GM23248 (cell line): ENCODE measurements around the gene CLPTM1. TPM values are rescaled to one million over a fixed set of nuclear protein-coding genes. Genes with fewer than 3 reads are reported as not detected.
"Not testable (repeated sequence)": the region's sequence is repeated elsewhere in the genome, so short reads cannot be mapped to it uniquely, and the experiment has no call there.

Source experiments
- DNase-seq: peaks from one replicate; pipeline ENCODE4 v3.0.0-alpha.2; 2015
- H2AFZ ChIP-seq: fragments of 200-600 bp; sonication (generic); 2 replicates; pipeline ENCODE4 v1.6.1; 2016; ENCODE audit warnings: antibody characterized with exemption
- H3F3A ChIP-seq: fragments of 200-600 bp; sonication (generic); 2 replicates; pipeline ENCODE4 v1.6.1; 2016; ENCODE audit warnings: mild to moderate bottlenecking, antibody characterized with exemption, mixed run types; ENCODE audit not compliant: insufficient read depth
- H3K27ac ChIP-seq: fragments of 200-600 bp; sonication (generic); 2 replicates; pipeline ENCODE4 v1.5.1; 2016; ENCODE audit warnings: mild to moderate bottlenecking
- H3K27me3 ChIP-seq: fragments of 200-600 bp; sonication (generic); replicated peaks from 2 replicates; pipeline ENCODE4 v1.6.1; 2016; ENCODE audit warnings: mild to moderate bottlenecking; ENCODE audit not compliant: insufficient read depth
- H3K36me3 ChIP-seq: fragments of 200-600 bp; sonication (generic); 2 replicates; pipeline ENCODE4 v1.6.1; 2016; ENCODE audit warnings: low read depth, mild to moderate bottlenecking
- H3K4me1 ChIP-seq: fragments of 200-600 bp; sonication (generic); 2 replicates; pipeline ENCODE4 v1.6.1; 2016; ENCODE audit warnings: mild to moderate bottlenecking; ENCODE audit not compliant: insufficient read depth
- H3K4me2 ChIP-seq: fragments of 200-600 bp; sonication (generic); one replicate; pipeline ENCODE4 v1.6.1; 2016; ENCODE audit warnings: mild to moderate bottlenecking; ENCODE audit not compliant: unreplicated experiment
- H3K4me3 ChIP-seq: fragments of 200-600 bp; sonication (generic); 2 replicates; pipeline ENCODE4 v1.5.1; 2016; ENCODE audit warnings: mild to moderate bottlenecking
- H3K79me2 ChIP-seq: fragments of 200-600 bp; sonication (generic); 2 replicates; pipeline ENCODE4 v1.6.1; 2016; ENCODE audit warnings: mild to moderate bottlenecking; ENCODE audit not compliant: insufficient read depth
- H3K9ac ChIP-seq: fragments of 200-600 bp; sonication (generic); 2 replicates; pipeline ENCODE4 v1.6.1; 2016; ENCODE audit warnings: mild to moderate bottlenecking
- H3K9me2 ChIP-seq: fragments of 200-600 bp; sonication (generic); 2 replicates; pipeline ENCODE4 v1.6.1; 2016; ENCODE audit warnings: mixed run types, mild to moderate bottlenecking, moderate library complexity; ENCODE audit not compliant: insufficient read depth
- H3K9me3 ChIP-seq: fragments of 200-600 bp; sonication (generic); one replicate; pipeline ENCODE4 v1.6.1; 2017; ENCODE audit warnings: low read depth
- H4K20me1 ChIP-seq: fragments of 200-600 bp; sonication (generic); 2 replicates; pipeline ENCODE4 v1.6.0; 2016; ENCODE audit not compliant: insufficient read depth
- EZH2 ChIP-seq: fragments of 200-600 bp; sonication (generic); IDR thresholded peaks from 2 replicates; pipeline ENCODE4 v1.6.1; 2018; ENCODE audit warnings: antibody characterized with exemption, mild to moderate bottlenecking; ENCODE audit not compliant: insufficient read depth, poor library complexity, severe bottlenecking
- EZH2phosphoT487 ChIP-seq: fragments of 200-600 bp; sonication (generic); IDR thresholded peaks from 2 replicates; pipeline ENCODE4 v1.6.1; 2018; ENCODE audit warnings: antibody characterized with exemption, moderate library complexity, mild to moderate bottlenecking, low read depth; ENCODE audit not compliant: insufficient read depth
- WGBS, 2 experiments: methylation state at CpG; one replicate each; pipeline ENCODE4 v1.1.6; 2015 to 2017; ENCODE audit warnings: low lambda C conversion rate in 2 of 2, low coverage in 1 of 2; ENCODE audit errors: missing lambda C conversion rate in 2 of 2; 5-methylcytosine and 5-hydroxymethylcytosine counted together
- in situ Hi-C: fragments of 300-500 bp; cut with MboI; formaldehyde crosslinking; loops from 2 replicates; pipeline ENCODE4 v1.15.0; 2020
- polyA plus RNA-seq: library from polyadenylated mRNA; unstranded; fragments of >200 nt; fragmentation: Nextera tagmentation; extraction: Ambion mirVana; gene quantifications from 2 replicates; pipeline ENCODE4 v1.2.1, GENCODE V29; 2016
- total RNA-seq: library from RNA; depleted of rRNA; stranded (reverse); fragments of >200 nt; shearing (Covaris generic); gene quantifications from 2 replicates; pipeline ENCODE4 v1.2.3, GENCODE V29; 2014

Gene CLPTM1
- total and polyA plus RNA-seq, 2 experiments from 2014 or later: 40.5 to 103 TPM

GRCh38 chr19:44968118-44968517 lies 12.9 kb downstream of the CLPTM1 start:
- H4K20me1 ChIP-seq: no peaks in the 10 kb centered on the region
- H3K4me2 ChIP-seq: no peak overlapping the region
- H3K27ac ChIP-seq: no peak overlapping the region
- no peaks in the 10 kb centered on the region for H3K9me2 ChIP-seq
- H3K9me3 ChIP-seq: no peaks in the 10 kb centered on the region
- H3K4me3 ChIP-seq: no peak overlapping the region
- H2AFZ ChIP-seq: no peak overlapping the region
- H3F3A ChIP-seq: no peaks in the 10 kb centered on the region
- no peaks in the 10 kb centered on the region for H3K4me1 ChIP-seq
- 0 out of 2 replicates have a peak, but pooled peaks cover 7% of the 10 kb centered on the region for H3K36me3 ChIP-seq
- in situ Hi-C loops: no loop called here
- H3K27me3 ChIP-seq: no peaks in the 10 kb centered on the region
- DNase-seq: no peak
- TF ChIP-seq EZH2phosphoT487: no peak
- TF ChIP-seq EZH2: no peak
- H3K9ac ChIP-seq: no peak overlapping the region
- H3K79me2 ChIP-seq: peaks cover 62% of the 10 kb centered on the region
- WGBS, 2 experiments: 96 to 98% methylated on average over 5 of the region's 5 CpGs

GRCh38 chr19:44968670-44969069 lies 13.5 kb downstream of the CLPTM1 start:
- Histone ChIP-seq H2AFZ (no peak overlapping the region), H3K9me3 (no peaks in the 10 kb centered on the region), H3K27ac (no peak overlapping the region), H3K4me1 (no peaks in the 10 kb centered on the region), H3K9ac (no peak overlapping the region), H3K79me2 (peaks cover 59% of the 10 kb centered on the region), H3K36me3 (0 out of 2 replicates have a peak, but pooled peaks cover 7% of the 10 kb centered on the region), H3K4me2 (no peak overlapping the region), H4K20me1 (no peaks in the 10 kb centered on the region), H3K27me3 (no peaks in the 10 kb centered on the region), H3K9me2 (no peaks in the 10 kb centered on the region), H3F3A (no peaks in the 10 kb centered on the region), H3K4me3 (no peak overlapping the region)
- no peak for DNase-seq
- TF ChIP-seq EZH2 (no peak), EZH2phosphoT487 (no peak)
- in situ Hi-C loops: no loop called here
- WGBS, 2 experiments: 88 to 89% methylated on average over 4 of the region's 4 CpGs

GRCh38 chr19:44969437-44969836 lies 14.3 kb downstream of the CLPTM1 start:
- no peaks in the 10 kb centered on the region for H3K4me1 ChIP-seq
- H3K36me3 ChIP-seq: 0 out of 2 replicates have a peak, but pooled peaks cover 6% of the 10 kb centered on the region
- no peak overlapping the region for H3K27ac ChIP-seq
- no peaks in the 10 kb centered on the region for H3K9me3 ChIP-seq
- in situ Hi-C loops: no loop called here
- H3K4me2 ChIP-seq: no peak overlapping the region
- H3F3A ChIP-seq: no peaks in the 10 kb centered on the region
- peaks cover 55% of the 10 kb centered on the region for H3K79me2 ChIP-seq
- TF ChIP-seq EZH2 (no peak), EZH2phosphoT487 (no peak)
- H2AFZ ChIP-seq: no peak overlapping the region
- H3K4me3 ChIP-seq: no peak overlapping the region
- H4K20me1 ChIP-seq: no peaks in the 10 kb centered on the region
- no peak overlapping the region for H3K9ac ChIP-seq
- no peaks in the 10 kb centered on the region for H3K27me3 ChIP-seq
- no peaks in the 10 kb centered on the region for H3K9me2 ChIP-seq
- WGBS, 2 experiments: 94 to 100% methylated on average over 3 to 5 of the region's 5 CpGs
- no peak for DNase-seq

- H3K4me3 ChIP-seq, H3K4me1 ChIP-seq, H3K27ac ChIP-seq, H3K36me3 ChIP-seq, DNase-seq, H3K9ac ChIP-seq, H3K9me3 ChIP-seq, H3K27me3 ChIP-seq, in situ Hi-C loops, H4K20me1 ChIP-seq, H3K9me2 ChIP-seq, H3K4me2 ChIP-seq, H2AFZ ChIP-seq, H3F3A ChIP-seq: not testable (repeated sequence)
- peaks cover 41% of the 10 kb centered on the region for H3K79me2 ChIP-seq
- WGBS, 2 experiments: 69 to 72% methylated on average over 6 of the region's 6 CpGs
Measured at GRCh38 chr19:44971451-44971850, 16.3 kb downstream of the CLPTM1 start.

- Histone ChIP-seq H3K4me3 (no peak overlapping the region), H4K20me1 (no peaks in the 10 kb centered on the region), H3K36me3 (peaks cover 11% of the 10 kb centered on the region; the same call in 1 of the 2 replicates), H2AFZ (no peak overlapping the region), H3K79me2 (peaks cover 36% of the 10 kb centered on the region), H3K4me1 (no peaks in the 10 kb centered on the region), H3K27me3 (no peaks in the 10 kb centered on the region), H3K27ac (no peak overlapping the region), H3K9me3 (no peaks in the 10 kb centered on the region), H3K9ac (no peak overlapping the region), H3F3A (no peaks in the 10 kb centered on the region), H3K9me2 (no peaks in the 10 kb centered on the region), H3K4me2 (no peak overlapping the region)
- DNase-seq: no peak
- no peak for TF ChIP-seq EZH2
- WGBS, 2 experiments: 93 to 94% methylated on average over 11 to 13 of the region's 13 CpGs
- in situ Hi-C loops: no loop called here
Measured at GRCh38 chr19:44972802-44973201, 17.6 kb downstream of the CLPTM1 start.
